GM21515 (cell line): ENCODE measurements around the gene CLCN5.

ENCODE experiments used
- ATAC-seq: cut with Tn5 transposase; IDR thresholded peaks from one replicate; pipeline ENCODE4 v1.9.1; 2021; ENCODE audit not compliant: unreplicated experiment

CLCN5 gene

DNA sequence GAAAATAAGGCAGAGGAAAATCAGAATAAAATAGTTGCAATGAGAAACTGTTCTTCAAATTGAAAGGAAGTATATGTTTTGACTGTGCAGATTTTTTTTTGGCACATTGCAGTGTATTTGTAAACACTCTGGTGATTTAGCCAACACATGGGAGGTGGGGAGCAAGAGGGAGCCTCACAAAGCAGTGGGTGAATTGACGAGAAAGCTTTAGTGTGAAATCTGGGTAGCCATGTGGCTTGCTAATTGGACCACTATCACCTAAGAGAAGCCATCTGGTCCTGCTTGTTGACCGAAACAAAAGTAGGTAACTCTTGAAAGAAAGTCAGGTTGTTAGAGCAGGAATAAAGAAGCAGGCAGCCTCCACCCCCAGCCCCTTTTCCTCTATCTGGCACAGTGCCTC, 10.4 kb downstream of the CLCN5 start:
- ATAC-seq, result no peak

DNA sequence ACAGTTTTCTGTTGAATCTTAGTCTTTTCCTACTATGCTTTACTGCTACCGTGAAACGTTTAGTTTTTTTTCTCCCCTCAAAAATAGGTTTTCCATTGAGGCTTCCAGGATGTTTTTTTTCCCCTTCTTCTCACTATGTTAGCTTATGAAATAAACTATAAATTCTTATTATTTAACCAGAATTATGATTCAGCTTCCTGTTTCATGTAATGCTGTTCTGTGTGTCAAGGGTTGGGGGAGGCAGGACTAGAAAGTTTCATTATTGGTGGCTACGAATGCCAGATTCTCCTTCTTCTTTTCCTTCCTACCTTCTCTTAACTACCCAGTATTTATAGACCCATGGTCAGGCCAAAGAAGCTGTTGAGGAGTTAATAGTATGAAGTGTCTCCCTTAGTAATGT, 11.8 kb downstream of the CLCN5 start:
- ATAC-seq, result no peak

DNA sequence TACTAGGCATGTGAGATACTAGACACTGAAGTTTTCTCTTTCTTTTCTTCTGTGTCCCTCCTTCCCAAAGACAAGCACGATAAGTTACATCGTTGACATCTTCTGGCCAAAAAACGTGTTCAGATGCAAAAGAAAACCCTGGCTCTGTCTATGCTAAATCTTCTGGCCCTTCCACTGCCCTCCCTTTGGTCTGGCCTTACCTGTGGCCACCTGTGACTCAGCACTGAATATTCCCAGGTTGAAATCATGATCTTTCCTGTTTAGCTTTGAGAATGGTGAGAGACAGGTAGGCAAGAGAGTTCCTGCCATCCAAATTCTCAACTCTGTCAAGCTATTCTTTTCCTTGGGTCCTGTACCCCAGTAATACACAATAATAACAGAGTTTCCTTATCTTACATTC, 12.3 kb downstream of the CLCN5 start:
- no peak for ATAC-seq

DNA sequence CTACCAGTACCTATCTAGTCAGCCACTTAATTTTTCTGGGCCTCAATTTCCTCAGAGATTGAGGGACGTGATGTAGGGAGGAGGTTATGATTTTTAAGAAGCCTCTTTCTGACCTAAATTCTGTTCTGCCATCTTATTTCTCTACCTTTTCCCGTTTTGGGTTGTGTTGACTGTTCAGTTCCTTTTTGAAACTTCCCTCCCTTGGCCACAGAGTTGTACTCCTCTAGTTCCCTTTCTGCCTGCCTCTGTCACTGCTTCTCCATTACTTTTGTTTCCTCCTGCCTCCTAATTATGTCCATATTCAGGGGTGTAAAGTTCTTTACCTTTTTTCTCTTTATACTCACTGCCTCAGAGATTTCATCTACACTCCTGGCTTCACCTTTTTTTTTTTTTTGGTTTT, 25.4 kb downstream of the CLCN5 start:
- no peak for ATAC-seq

DNA sequence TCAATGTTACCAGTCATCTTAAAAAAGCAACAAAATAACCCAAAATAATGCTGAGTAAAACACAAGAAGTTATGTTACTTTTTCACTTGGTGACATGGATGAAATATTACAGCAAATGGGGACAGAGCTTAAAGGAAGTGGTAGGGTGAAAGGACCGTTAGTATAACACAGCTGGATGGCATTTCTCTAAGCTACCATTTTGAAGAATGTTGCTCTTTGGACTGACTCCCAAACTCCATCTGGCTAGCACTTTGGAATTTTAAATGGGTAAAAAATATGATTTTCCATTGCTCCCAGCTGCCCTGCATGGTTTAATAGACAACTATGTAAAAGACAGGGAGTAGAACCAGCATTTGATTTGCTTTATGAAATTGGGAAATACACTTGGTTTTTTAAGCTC, 27.6 kb downstream of the CLCN5 start:
- no peak for ATAC-seq

- no peak for ATAC-seq
Observed at GRCh38 chrX:49951524-49952193, 29.3 kb downstream of the CLCN5 start.

DNA sequence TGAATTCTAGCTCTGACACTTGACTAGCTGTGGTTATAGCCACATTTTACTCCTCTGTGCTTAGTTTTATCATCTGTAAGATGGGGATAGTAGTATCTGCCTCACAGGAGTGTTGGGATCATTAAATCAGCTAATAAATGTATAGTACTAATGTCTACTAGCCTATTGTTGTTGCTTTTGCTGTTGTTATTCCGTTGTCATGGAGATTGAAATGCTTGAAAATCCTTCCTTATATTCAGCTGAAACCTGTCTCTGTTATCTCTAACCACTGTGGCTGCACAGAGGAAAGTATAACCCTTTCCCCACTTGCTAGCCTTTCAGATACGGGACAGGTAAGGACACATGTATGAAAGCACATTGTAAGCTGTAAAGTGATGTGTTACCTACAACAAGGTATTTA, 33.9 kb downstream of the CLCN5 start:
- ATAC-seq, result no peak

DNA sequence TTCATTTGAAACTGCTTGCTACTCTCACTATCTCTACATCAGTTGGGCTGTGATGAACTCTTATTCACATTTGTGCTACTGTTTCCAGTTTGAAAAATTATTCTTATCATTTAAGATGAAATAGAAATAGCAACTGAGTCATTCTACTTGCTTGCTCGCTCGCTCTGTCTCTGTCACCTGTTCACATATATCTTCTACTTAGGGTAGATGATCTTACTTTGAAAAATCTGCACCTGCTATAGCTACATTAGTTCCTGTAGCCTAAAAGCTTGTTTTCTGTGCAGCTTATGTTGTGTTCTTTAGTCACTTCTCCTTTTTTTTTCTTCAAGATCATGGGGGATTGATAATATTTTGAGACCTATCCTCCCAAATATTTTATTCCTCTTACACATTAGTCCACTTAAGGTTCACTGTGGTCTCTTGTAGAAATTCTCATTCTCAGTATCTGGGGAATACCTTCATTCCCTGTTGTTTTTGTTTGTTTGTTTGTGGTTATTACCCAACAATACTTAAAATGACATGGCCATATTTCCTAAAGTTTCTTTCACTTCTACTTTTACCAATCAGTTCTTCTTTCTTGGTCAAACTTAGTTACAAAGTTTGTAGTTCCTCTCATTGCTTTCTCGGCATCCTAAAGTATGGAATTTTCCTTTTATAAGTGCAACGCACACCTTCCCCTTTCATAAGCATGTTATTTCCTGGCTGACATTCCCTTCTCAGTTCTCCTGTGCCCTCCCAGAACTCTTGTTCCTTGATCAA, 36.5 kb downstream of the CLCN5 start:
- no peak for ATAC-seq

- no peak for ATAC-seq
Observed at GRCh38 chrX:49959602-49960001, 37.2 kb downstream of the CLCN5 start.

- no peak for ATAC-seq
Observed at GRCh38 chrX:49960061-49960460, 37.7 kb downstream of the CLCN5 start.

- no peak for ATAC-seq
Observed at GRCh38 chrX:49970674-49971073, 48.3 kb downstream of the CLCN5 start.

- no peak for ATAC-seq
Observed at GRCh38 chrX:49972328-49972860, 50.0 kb downstream of the CLCN5 start.

DNA sequence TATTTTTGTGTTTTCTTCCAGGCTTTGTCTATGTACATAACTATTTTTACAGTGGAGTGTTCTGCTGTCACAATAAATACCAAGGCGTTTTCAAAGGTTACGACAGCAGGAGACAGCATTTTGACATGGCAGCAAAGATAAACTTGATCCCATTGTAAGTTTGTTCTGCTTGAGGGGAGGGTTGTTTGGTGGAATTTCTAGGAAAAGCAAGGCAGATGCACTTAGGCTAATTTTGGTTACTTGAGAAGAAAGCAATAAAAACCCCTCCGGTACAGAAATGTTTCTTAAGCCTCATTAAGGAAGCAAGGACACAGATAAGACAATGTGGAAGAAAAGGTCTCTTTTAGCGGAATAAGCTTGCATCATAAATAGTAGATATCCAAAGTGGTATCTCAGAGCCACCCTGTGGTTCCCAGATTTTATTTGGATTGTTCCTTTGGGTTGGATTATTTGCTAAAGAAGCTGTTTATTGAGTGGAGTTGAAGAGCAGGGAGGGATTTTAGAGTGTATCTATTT, 54.3 kb downstream of the CLCN5 start:
- no peak for ATAC-seq

GRCh38 chrX:49977319-49978090, 55.1 kb downstream of the CLCN5 start:
- ATAC-seq, result no peak

DNA sequence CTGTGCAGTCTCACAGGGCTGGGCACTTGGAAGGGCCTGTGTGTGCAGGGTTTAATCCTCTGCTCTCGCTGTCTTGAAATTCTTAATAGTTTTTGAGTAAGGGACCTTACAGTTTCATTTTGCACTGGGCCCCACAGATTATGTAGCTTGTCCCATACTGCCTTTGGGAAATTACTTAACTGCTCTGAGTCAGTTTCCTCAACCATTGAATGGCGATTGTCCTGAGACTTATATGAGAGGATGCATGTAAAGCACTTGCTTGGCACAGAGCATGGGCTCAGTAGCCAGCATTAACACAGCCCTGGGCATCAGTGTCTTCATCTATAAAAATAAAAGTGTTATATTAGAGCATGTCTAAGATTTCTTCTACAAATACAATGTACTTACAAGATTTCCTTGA, 55.8 kb downstream of the CLCN5 start:
- ATAC-seq, result no peak

DNA sequence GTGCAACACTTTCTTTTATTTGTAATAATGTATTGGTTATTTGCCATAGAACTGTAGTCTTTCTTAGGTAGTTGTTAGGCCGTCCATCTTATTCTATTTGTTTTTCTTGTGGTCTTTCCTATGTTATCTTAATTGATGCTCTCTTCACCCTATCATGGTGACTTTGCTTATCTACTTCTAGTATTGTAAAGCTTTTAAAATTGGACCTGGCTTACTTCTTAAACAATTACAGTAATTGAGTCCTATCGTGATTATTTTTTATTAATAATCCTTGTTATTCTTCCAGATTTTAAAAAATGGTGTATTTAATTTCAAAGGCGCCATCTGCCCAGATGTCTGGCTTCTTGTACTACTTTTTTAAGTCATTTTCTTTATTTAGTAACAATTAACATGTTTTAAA, 63.7 kb downstream of the CLCN5 start:
- ATAC-seq, result no peak

DNA sequence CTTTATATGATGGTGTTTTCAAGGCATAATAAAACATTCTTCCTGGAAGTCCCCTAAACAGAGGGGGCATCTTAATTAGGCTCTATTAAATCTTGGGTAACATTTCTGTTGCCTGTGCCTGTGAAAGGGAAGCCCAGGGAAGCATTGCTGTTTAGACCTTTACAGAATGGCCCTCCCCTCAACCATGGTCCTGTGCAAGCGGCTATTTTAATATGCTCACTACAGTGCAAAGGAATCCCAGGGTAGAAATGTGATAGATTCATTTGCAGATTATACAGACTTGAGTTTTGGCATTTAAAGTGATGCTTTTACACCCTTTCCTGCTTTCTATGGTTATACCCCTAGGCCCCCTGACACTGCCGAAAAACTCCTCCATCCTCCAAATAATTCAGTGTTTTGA, 65.3 kb downstream of the CLCN5 start:
- ATAC-seq, result no peak

GRCh38 chrX:49988143-49988542, 65.7 kb downstream of the CLCN5 start:
- no peak for ATAC-seq

GRCh38 chrX:49991758-49992157, 69.4 kb downstream of the CLCN5 start:
- no peak for ATAC-seq

- no peak for ATAC-seq
Observed at GRCh38 chrX:49992853-49993252, 70.5 kb downstream of the CLCN5 start.

DNA sequence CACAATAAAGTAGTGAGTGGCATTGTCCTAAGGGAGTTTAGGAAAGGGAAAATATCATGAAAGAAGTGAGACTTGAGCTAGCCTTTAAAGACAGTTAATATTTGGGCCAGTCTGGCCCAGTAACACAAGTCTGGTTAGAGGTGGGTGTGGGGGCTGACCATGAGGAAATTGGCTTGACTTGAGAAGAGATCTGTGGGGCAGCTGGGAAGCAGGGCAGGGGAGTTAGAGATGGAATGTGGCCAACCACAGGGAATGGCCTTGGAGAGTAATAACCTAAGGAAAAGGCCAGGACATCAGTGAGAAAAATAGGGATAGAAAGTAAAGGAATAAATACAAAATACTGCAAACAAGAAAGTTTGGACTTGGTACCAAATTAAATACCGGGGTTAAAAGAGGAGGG, 71.3 kb downstream of the CLCN5 start:
- no peak for ATAC-seq
